ENCODE data around the gene NPPC. TPM values are rescaled to one million over a fixed set of nuclear protein-coding genes. Genes with fewer than 3 reads are reported as not detected.
"Not testable (repeated sequence)": the region's sequence is repeated elsewhere in the genome, so short reads cannot be mapped to it uniquely, and the experiment has no call there.

The NPPC gene, protein sequence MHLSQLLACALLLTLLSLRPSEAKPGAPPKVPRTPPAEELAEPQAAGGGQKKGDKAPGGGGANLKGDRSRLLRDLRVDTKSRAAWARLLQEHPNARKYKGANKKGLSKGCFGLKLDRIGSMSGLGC
- total RNA-seq (2014; rRNA removed; shearing (Covaris generic)), result not detected in 2 replicates

DNA sequence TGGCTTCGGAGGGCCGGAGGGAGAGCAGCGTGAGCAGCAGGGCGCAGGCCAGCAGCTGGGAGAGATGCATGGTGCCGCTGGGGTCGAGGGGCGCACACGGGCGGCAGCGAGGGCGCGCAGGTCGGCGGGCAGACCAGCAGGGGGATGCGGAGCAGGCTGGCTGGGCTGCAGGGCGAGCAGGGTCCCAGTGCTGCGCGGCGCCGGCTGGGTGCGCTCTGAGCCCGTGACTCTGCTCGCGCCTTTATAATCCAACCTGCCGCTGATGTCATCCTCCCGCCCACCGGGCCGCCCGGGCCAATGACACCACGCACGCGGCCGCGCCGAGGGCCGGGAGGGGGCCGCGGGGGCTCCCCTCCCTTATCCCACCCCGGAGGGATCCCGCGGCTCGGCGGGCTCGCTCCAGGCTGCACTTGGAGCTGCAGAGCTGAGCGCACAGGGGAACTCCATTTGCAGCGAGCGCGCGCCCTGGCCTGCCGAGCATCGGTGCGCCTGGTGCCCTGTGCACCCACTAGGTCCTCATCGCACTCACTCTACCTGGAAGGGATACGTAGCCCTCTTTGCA is at the start of gene NPPC:
Gene NPPC (minus strand): TSS at position 217 of the 562 bp plus-strand sequence. CDS start 147 bp downstream, at position 70.
- DNase-seq (ENCODE audit: low read depth), result peak; percentile 67

DNA sequence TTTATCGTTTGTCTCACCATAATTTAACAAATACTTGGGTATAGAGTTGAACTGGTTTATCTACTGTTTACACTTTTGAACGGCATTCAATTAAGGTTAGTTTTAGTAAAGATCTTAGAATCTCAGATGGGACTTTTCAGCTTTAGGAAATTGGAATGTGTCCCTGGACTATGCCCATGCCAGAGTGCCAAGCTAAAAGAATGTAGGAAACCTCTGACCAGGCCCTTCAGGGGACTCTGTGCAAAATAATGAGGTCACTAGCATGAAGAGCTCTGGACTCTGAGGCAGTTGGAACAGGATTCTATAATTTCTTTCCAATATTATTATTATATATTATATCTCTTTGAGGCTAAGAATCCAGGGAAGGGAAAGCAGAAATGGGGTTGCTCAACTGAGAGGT is 48.8 kb upstream of the NPPC start:
- no peak for DNase-seq (ENCODE audit: low read depth)

DNA sequence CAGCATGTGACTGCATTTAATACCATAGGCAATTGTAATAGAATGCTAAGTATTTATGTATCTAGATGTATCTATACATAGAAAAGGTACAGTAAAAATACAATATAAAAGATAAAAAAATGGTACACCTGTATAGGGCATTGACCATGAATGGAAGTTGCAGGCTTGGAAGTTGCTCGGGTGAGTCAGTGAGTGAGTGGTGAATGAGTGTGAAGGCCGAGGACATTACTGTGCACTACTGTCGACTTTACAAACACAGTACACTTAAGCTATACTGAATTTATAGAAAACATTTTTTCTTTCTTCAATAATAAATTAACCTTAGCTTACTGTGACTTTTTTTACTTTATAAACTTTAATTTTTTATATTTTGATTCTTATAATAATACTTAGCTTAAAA is 44.3 kb upstream of the NPPC start:
- DNase-seq (ENCODE audit: low read depth), result no peak

DNA sequence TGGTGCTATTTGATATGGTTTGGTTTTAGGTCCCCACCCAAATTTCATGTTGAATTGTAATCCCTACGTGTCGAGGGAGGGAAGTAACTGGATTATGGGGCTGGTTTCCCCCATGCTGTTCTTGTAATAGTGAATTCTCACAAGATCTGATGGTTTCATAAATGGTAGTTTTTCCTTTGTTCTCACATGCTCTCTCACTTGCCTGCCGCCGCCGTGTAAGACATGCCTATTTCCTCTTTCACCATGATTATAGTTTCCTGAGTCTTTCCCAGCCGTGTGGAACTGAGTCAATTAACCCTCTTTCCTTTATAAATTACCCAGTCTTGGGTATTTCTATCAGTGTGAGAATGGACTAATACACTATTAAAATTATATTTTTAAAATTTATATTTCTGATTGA is 42.6 kb upstream of the NPPC start:
- no peak for DNase-seq (ENCODE audit: low read depth)

DNA sequence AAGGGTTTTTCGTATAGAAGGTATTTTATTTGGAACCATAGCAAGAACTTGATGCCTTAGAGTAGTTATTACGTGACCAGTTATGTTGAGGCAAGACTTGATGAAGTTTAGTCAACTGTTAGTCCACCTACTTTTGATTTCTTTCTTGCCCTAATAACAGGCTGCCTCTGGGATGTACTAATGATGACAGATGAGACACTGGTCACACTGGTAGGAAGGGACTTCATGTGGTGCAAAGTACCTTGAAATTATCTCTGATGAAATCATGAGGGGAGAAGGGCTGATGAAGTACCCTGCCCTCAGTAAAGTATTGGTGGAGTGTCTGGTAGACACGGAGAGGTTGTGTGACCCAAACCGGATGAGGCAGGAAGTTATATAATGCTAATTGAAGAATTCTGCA is 40.7 kb upstream of the NPPC start:
- DNase-seq (ENCODE audit: low read depth), result no peak

DNA sequence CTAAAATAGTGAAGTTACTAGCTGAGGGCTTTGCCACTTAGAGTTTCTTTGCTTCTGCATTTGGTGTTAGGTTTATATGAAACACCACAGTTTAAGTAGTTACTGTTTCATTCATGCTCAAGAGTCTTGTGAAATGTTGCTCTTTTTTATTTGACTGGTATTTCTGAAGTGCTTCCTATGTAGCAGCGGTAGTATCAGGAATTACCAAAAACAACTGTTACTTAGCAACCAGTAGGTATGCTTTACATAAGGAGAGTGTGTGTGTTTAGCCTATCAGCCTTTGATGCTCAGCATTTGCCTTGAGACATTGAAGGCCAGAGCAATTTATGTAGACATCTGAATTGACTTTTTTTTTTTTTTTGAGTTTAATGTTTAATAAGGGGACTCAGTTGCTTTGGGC is 38.9 kb upstream of the NPPC start:
- DNase-seq (ENCODE audit: low read depth), result no peak

DNA sequence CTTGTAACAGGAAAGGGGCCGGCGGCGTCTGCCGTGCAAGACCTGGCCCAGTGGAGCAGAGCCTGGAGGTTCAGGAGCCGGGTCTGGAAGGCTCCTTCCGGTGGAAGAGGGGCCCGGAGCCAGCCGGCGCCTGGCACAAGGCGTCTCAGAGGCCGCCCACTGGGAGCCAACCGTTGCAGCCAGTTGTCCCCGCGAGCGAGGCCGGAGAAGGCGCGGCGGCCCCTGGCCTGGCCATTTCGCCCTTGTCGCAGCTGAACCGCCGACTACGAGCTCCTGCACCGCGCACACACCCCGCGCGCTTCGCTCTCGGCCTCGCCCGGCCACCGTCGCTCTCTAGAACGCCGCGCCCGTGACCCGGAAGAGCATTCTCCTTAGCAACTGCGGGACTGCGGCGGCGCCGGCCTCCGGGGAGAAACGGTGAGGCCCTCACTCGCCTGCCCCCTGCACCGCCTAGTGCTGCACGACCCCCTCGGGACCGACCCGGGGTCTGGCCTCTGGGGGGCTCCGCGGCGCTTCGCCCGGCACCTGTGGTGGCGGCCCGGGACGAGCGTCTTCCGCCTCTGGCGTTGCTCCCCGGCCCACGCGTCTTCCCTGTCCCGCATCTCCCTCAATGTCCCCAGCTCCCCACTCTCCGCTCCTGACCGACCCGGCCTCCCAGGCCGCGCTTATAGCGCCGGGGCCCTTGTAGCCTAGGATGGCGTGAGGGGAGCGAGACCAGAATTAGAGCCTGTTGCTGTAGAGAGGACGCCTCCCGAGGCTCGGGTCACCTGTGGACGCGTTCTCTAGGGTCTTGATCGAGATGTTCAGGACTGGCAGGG is 35.4 kb upstream of the NPPC start, which contains the start of gene DIS3L2:
Gene DIS3L2 (plus strand): TSS at position 365 of the 818 bp plus-strand sequence. CDS start 53,215 bp downstream, outside the sequence.
- DNase-seq (ENCODE audit: low read depth), result peak; percentile 87

DNA sequence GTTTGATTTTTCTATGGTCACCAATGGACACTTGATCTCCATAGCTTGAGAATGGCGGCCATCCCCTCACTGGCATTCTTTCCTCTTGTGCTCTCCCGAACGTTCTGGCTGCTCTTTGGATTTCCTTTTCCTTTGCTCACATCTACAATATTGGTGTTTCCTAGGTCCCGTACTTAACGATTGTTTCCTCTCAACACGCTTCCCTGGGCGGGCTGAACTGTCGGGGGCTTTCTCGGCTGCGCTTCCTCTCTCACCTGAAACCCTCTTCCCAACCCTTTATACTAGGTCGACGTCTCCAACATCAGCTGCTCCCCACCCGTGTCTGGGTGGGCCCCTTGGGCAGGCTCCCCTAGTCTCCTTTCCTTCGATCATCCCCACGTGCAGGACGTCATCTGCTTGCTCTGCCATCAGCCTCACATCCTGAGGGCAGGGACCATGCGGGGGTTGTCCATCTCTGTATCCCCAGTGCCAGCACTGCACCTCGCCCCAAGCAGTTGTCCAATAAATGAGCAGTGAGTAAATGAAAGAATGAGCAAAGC is 34.7 kb upstream of the NPPC start:
- DNase-seq (ENCODE audit: low read depth), result no peak

DNA sequence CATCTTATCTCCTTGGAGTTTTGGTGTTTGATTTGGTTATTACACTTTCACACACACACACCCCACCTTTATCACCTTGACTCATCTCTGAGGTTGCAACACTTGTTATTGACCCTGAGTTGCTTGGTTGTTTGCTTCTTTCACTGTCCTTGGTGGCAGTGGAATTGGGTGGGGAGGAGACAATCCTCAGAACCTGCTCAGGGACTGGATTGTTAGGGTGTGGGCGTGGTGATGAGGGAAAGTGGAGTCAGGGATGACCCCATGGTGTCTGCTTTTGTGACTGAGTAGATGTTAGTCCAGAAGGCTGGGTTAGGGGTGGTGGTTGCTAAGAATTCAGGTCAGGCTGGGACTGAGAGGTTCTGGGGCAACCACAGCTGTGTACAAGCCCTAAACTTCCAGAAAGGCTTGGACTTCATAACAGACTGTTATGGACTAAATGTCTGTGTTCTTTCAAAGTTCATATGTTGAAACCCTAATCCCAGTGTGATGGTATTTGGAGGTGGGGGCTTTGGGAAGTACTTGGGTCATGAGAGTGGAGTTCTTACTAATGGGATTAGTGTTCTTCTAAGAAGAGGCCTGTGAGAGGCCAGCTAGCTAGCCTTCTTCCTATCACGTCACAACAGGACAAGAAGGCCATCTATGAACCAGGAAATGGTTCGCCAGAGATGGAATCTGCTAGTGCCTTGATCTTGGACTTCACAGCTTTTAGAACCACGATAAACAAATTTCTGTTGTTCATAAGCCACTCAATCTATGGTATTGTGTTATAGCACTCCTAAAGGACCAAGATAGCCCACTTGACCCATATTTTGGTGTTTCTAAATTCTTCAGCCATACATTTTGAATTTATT is 31.9 kb upstream of the NPPC start:
- DNase-seq (ENCODE audit: low read depth), result no peak

DNA sequence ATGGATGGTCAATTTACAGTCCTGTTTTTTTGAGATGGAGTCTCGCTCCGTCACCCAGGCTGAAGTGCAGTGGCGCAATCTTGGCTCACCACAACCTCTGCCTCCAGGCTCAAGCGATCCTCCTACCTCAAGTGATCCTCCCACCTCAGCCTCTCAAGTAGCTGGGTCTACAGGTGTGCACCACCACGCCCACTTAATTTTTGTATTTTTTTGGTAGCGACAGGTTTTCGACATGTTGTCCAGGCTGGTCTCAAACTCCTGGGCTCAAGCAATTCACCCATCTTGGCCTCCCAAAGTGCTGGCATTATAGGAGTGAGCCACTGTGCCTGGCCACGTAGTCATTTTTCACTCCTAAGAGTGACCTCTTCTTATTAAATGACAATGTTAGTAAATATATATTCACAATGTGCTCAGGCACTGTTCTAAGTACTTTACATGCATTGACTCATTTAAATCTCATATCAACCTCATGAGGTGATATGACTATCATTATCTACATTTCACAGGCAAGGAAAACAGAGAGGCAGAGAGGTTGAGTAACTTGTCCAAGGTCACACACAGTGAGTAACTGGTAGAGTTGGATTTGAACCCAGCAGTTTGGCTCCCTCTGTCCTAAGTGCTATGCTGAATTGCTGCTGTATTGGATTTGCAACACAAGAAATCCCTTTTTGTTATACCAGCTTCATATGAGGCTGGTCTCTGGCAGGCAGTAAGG is 29.7 kb upstream of the NPPC start:
- DNase-seq (ENCODE audit: low read depth), result no peak

DNA sequence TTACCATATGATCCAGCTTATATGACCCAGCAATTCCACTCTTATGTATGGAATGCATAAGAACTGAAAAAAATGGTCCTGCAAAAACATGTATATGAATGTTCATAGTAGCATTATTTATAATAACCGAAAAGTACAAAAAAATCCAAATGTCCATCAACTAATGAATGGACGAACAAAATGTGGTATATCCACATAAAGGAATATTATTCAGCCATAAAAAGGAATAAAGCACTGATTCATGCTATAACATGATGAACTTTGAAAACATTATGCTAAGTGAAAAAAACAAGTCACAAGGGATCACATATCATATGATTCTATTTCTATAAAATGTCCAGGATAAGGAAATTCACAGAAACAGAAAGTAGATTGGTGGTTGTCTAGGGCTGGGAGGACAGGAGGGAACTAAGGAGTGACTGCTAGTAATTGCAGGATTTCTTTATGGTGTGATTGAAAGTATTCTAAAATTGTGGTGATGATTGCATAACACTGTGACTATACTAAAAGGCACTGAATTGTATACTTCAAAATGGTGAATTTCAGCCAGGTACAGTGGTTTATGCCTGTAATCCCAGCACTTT is 25.3 kb upstream of the NPPC start:
- DNase-seq (ENCODE audit: low read depth), result no peak

DNA sequence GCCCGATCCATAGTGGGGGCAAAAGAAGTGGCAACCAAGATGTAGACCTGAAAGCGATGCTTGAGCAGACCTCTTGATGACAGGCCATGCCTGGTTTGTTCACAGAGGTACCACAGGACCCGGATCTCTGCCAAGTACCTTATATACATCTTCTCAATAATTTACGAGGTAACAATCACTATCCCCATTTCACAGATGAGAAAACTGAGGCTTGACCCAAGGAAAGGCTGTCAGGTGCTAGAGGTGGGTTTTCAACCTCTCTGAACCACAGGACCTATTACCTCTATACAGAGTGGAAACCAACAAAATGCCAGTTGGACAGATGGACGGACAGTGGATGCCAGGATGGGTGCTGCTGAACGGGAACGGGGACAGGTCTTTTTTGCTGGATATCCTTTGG is 21.5 kb upstream of the NPPC start:
- DNase-seq (ENCODE audit: low read depth), result no peak

DNA sequence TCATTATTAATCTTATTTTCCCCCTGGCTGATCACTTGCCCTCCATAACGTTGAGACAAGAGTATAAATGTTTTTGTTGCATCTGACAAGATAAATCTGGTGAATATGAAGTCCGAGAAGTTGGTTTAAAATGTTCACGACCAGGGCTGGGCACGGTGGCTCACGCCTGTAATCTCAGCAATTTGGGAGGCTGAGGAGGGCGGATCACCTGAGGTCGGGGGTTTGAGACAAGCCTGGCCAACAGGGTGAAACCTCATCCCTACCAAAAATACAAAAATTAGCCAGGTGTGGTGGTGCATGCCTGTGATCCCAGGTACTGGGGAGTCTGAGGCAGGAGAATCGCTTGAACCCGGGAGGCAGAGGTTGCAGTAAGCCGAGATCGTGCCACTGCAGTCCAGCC is 20.9 kb upstream of the NPPC start:
- not testable (repeated sequence) for DNase-seq (ENCODE audit: low read depth)

DNA sequence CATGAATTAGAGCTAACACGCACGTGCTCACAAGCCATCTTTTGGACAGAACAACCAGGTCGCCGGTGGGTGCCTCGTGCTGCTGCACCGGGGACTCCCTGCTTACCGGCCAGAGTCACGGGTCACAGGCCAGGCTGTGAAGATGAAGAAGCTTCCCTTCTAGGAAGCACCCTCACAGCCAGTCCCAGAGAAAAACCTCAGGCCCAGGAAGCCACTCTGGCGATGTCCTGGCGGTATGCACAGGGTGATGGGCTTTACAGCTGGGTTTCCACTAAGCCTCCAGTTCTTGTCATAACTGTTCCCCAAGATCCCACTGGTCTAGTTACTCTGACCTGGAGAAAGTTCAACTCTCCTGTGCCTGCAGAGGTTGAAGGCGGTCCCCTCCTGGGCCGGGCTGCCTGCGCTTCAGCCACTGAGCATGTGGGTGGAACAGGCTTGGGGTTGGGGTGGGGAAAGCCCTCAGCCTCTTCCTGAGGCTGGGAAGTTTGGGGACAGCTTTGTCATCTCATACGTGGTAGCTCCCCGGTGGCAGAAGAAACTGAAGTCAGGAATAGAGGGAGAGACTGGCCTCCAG is 20.1 kb upstream of the NPPC start:
- DNase-seq (ENCODE audit: low read depth), result no peak

DNA sequence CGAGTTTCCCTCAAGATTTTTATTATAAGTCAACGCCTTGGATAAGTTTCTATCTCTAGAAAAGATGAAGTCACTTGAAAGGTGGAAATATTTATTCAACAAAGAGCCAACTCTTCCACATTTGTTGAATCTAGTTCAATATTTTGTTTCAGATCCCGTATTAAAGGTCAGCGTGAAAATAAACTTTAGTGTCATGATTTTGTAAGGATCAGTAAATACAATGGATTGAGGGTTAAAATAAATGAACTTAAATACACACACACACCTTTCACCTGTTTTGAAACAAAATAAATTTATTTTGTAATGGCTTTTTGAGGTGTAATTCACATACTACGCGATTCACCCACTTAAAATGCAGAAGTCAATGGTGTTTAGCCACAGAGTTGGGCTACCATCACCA is 16.0 kb upstream of the NPPC start:
- no peak for DNase-seq (ENCODE audit: low read depth)

DNA sequence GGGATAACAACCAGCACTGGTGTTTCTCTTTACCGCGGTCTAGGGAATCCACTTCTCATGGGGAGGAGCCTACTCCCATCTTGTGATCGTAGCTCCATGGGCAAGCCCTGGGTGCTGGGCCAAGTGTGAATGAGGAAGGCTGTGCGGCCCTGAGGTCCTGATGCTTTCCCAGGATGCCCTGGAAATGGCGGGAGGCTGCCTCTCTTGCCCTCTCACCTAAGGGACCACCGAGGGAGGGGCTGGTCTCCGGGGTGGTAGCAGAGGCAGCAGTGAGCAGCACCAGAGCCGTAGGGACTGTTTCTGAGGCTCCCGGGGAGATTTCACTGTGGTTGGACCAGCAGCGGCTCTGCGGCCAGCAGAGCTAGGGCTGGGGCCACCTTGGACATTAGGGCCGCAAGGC is 15.5 kb upstream of the NPPC start:
- no peak for DNase-seq (ENCODE audit: low read depth)

DNA sequence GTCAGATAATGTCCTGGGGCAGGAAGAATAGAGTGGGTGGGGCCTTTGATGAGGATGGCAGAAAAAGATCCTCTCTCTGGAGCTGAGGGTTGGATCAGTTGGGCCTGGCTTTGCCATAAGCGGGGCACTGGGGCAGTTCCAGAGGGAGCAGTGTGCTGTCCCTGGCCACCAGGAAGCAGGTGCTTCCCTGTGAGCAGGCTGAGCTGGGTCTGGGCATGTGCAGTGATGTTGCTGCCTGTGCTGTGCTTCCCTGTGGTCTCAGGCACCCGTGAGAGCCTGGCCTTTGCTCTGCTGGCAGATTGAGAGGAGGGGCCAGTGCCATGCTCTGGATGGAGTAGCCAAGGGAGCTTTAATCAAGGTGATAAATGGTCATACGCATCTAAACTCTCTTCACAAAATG is 14.6 kb upstream of the NPPC start:
- no peak for DNase-seq (ENCODE audit: low read depth)

DNA sequence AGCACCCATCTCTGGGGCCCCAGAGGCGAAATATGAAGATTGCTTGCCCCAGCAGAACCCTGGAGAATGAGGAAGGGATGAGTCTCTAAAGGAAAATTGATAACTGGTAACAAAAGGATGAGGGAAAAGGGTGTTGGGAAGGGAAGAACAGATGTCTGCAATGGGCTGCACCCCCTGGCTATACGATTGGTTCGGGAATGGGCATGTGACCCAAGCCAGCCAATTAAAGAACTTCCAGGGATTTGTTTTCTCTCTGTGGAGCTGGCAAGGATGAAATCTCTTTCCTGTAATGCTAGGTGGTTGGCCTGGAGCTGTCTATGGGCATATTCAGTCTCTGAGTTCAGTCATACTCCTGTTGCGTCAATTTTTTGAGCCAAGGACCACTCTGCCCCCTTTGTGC is 12.8 kb upstream of the NPPC start:
- no peak for DNase-seq (ENCODE audit: low read depth)

DNA sequence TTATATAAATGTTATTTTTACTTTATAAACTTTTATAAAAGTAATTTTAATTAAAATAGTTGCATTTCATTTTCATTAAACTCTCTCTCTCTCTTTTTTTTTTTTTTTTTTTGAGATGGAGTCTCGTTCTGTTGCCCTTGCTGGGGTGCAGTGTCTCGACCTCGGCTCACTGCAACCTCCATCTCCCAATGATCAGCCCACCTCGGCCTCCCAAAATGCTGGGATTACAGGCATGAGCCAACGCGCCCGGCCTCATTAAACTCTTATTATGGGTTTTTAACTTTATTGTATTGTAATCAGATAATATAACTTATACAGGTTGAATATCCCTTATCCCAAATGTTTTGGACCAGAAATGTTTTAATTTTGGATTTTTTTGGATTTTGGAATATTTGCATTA is 10.9 kb upstream of the NPPC start:
- no peak for DNase-seq (ENCODE audit: low read depth)

DNA sequence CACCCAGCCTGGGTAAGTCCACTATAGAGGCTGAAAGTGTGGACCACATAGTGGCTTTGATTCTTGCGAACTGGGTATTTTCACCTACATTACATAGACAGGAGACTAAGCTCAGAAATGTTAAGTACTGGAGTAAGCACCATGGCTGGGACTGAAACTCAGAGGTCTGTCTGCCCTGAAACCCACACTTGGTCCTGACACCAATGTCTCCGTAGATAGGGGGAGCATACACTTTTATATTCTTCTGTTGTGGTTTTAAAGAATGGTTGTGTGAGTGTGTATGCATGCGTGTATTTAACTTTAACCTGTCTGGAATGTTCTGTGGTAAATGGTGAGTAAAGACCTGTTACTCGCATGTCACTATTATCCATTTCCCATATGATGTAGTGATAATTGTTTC is 10.3 kb upstream of the NPPC start:
- DNase-seq (ENCODE audit: low read depth), result no peak

DNA sequence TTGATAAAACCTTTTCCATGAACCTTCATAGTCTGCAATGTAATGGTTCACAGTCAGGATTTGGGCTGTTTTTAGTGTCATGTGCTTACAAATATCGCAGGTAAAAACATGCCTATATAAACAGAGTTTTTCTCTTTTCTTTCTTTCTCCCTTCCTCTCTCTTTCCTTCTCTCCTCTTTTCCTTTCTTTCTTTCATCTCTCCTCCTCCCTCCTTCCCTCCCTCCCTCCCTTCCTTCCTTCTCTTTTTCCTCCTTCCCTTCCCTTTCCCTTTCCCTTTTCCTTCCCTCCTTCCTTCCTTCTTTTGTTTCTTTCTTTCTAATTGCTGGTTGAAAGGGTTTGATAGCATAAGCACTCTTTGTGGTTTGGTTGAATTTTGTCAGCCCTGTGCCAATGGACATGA is 9.6 kb upstream of the NPPC start:
- no peak for DNase-seq (ENCODE audit: low read depth)
